Ishikawa (cell line): ENCODE results near the gene FOXO3.

Source experiments
- CEBPB ChIP-seq: IDR thresholded peaks from 2 replicates; pipeline ENCODE4 v1.6.1; 2012
- CREB1 ChIP-seq: IDR thresholded peaks from 2 replicates; pipeline ENCODE4 v1.6.1; 2012; ENCODE audit warnings: low read depth
- EGR1 ChIP-seq: IDR thresholded peaks from 2 replicates; pipeline ENCODE4 v1.6.1; 2012
- EP300 ChIP-seq: IDR thresholded peaks from 2 replicates; pipeline ENCODE4 v1.6.1; 2012; ENCODE audit warnings: borderline replicate concordance
- FOXM1 ChIP-seq: IDR thresholded peaks from 2 replicates; pipeline ENCODE4 v1.6.1; 2012; ENCODE audit warnings: low read depth, borderline replicate concordance
- MAX ChIP-seq: IDR thresholded peaks from 2 replicates; pipeline ENCODE4 v1.6.1; 2012
- NFIC ChIP-seq: IDR thresholded peaks from 2 replicates; pipeline ENCODE4 v1.6.1; 2012
- RAD21 ChIP-seq: IDR thresholded peaks from 2 replicates; pipeline ENCODE4 v1.6.1; 2012; ENCODE audit warnings: low read depth
- REST ChIP-seq: IDR thresholded peaks from 2 replicates; pipeline ENCODE4 v1.6.1; 2012; ENCODE audit warnings: low read depth, mild to moderate bottlenecking
- TAF1 ChIP-seq: IDR thresholded peaks from 2 replicates; pipeline ENCODE4 v1.6.1; 2012; ENCODE audit warnings: low read depth, mild to moderate bottlenecking
- TCF12 ChIP-seq: IDR thresholded peaks from 2 replicates; pipeline ENCODE4 v1.6.1; 2012; ENCODE audit warnings: low read depth
- TEAD4 ChIP-seq: IDR thresholded peaks from 2 replicates; pipeline ENCODE4 v1.6.1; 2012
- USF1 ChIP-seq: IDR thresholded peaks from 2 replicates; pipeline ENCODE4 v1.6.1; 2012
- YY1 ChIP-seq: IDR thresholded peaks from 2 replicates; pipeline ENCODE4 v1.6.1; 2012; ENCODE audit warnings: low read depth
- ZBTB7A ChIP-seq: IDR thresholded peaks from 2 replicates; pipeline ENCODE4 v1.6.1; 2012; ENCODE audit warnings: low read depth

The FOXO3 gene

GRCh38 chr6:108675226-108676200, 114.8 kb downstream of the FOXO3 start:
- no peak for TF ChIP-seq CREB1
- TF ChIP-seq TEAD4: no peak
- TF ChIP-seq YY1: no peak
- TF ChIP-seq RAD21: no peak
- TF ChIP-seq EP300: no peak
- no peak for TF ChIP-seq EGR1
- TF ChIP-seq TAF1: no peak
- TF ChIP-seq TCF12: no peak
- no peak for TF ChIP-seq ZBTB7A
- TF ChIP-seq FOXM1: no peak
- no peak for TF ChIP-seq REST
- no peak for TF ChIP-seq MAX
- no peak for TF ChIP-seq NFIC
- TF ChIP-seq USF1: no peak
- no peak for TF ChIP-seq CEBPB

GRCh38 chr6:108676555-108676954, 115.8 kb downstream of the FOXO3 start:
- TF ChIP-seq CREB1 (no peak), RAD21 (no peak), ZBTB7A (no peak), USF1 (no peak), TCF12 (no peak), EGR1 (no peak), CEBPB (no peak), NFIC (no peak), EP300 (no peak), YY1 (no peak), TEAD4 (no peak), MAX (no peak), TAF1 (no peak), REST (no peak), FOXM1 (no peak)

- TF ChIP-seq RAD21 (no peak), TEAD4 (no peak), EP300 (no peak), USF1 (no peak), REST (no peak), FOXM1 (no peak), ZBTB7A (no peak), NFIC (no peak), CEBPB (no peak), CREB1 (no peak), TCF12 (no peak), TAF1 (no peak), MAX (no peak)
These were observed 116.6 kb downstream of the FOXO3 start for GRCh38 chr6:108677357-108677756.
